Right renal cortex interstitium (tissue), 3 donors: Measurements from ENCODE around the gene AUTS2. TPM values are rescaled to one million over a fixed set of nuclear protein-coding genes. Genes with fewer than 3 reads are reported as not detected.

Source experiments
- DNase-seq, 3 donors: peaks; one replicate each; pipeline ENCODE4 v3.0.0-alpha.2; 2013; ENCODE audit warnings: low read depth in 3 of 3, low spot score in 2 of 3
- polyA plus RNA-seq, 3 donors: library from polyadenylated mRNA; unstranded; fragments of 120-200 nt; gene quantifications; one replicate each; pipeline ENCODE4 v1.2.1, GENCODE V29; 2013; ENCODE audit not compliant: insufficient read length in 3 of 3

AUTS2 gene
- polyA plus RNA-seq = 10 to 100 TPM; 51.6 to 66.2 (median 55.2) TPM

DNA sequence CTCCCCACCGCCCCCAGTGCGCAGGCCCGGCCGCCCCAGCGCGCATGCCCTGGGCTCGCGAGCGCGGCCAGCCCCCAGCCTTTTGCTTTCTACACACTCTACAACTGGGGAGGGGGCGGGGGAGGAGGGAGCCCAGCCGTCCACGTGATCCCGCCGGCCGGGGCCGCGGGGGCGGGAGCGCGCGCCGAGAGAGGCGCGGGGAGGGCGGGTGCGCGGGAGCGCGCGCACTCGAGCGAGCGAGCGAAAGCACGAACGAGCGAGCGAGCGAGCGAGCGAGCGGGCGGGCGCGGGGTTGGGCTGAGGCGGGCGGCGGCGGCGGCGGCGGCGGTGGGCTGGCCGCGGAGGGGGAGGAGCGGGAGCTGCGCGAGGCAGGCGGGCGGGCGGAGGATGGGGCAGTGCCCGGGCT is at the start of gene AUTS2:
TSS of gene AUTS2 (plus strand) at position 395 of the 406 bp plus-strand sequence. CDS start 1,179 bp downstream, outside the sequence.
- peak in 2 of 3 donors; percentile 91 to 92 for DNase-seq

DNA sequence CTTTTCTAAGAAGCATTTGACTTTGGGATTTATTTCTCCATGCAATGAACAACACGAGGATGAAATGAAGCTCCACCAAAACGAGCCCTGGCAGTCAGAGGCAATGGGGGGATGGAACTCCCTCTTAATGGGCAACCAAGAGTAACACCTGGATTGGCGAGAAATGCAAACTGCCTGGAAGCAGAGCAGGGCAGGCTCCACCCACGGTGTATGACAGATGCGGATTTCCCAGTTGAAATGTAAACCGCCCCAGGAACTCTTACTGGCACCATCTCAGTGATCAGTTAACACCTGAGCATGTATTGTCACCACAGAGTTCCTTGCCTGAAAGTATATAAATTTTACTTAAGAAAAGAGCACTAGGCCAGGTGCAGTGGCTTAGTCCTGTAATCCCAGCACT is 47.3 kb upstream of the AUTS2 start:
- DNase-seq = no peak

DNA sequence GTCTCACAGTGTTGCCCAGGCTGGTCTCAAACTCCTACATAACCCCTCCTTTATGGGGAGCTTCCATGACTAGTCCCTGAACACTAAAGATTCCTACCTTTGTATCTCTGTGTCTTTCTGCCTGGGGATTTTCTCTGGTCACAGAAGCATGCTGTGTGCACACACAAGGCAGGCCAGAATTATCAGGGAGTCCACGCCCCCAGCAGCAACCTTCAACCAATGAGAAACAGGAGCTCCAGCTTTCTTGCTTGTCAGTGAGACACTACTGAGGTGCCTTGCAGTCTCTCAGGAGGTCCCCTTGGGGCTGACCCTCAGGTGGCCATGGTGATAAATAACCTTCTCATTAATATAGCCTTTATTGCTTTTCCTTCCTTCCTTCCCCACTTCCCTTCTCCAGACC is 45.1 kb upstream of the AUTS2 start:
- DNase-seq = no peak

DNA sequence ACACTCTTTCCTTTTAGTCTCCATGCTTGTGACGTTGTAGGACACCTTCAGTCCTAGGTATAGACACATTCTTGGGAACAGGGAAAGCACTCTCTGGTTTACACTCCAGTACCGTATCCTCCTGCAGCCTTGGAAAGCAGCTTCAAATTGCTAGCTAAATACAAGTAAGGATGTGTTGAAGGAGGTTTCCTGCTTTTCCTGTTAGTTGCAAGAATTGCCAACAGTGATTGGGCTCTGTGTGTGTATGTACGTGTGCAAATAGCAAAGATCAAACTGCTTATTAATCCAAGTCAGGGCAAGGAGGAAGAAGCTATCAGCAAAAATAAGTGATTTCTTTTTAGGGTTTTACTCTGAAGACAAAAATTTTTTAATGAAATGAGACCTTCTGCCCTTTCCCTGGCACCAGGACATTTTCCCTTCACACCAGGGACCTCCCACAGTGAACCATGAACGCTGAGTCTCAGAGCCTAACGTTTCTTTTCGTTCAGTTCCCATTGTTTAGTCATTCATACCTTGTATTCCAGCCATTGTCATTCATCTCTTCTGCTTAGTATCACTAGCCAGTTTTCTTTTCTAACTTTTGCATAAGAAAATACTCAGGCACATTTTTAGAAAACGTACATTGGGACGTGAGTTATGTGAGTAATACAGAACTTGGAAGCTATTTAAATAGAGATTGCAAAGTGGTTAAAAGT is 36.9 kb upstream of the AUTS2 start:
- no peak for DNase-seq

DNA sequence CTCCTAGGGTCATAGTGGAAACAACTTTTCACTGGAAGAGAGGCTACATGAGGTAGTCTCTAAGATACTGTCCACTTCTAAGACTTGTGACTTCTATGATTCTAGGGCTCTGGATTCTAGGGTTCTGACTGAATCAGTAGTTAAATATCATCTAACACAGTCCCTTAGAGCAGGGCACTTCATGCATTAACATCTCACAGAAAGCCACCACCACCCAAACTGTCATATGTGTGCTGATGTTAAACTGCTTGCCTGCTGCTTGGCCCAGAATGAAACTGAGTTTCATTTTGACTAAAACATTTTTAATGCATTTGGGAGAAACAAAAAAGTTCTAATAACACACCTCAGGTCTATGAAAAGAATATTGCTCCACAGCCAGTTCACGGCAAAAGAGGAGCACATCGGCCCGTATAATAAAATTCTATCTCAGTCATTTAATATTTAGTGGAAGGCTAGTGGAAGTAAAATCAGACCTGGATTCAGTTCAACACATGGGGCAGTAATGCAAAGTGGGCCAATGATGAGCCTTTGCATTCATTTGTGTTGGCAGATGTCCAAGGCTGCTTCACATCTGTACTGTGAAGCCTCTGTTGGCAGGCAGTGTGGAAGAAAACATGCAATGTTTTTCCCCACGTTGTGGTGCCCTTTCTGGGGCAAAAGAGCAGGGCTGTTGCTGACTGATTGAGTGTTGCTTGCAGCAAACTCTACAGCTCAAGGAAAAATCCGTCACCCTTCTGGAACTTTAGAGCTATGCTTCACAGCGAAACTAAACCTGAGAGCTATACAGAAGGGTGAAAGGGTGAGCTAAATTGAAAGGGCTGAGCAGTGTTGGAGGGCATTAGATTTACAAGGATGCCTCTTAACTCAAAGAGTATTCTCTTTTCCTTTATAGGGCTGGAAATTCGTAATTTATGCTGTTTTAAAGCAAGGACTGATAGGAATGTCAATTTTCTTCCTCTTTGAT is 33.5 kb upstream of the AUTS2 start:
- peak; percentile 25 to 47 (median 42) for DNase-seq

DNA sequence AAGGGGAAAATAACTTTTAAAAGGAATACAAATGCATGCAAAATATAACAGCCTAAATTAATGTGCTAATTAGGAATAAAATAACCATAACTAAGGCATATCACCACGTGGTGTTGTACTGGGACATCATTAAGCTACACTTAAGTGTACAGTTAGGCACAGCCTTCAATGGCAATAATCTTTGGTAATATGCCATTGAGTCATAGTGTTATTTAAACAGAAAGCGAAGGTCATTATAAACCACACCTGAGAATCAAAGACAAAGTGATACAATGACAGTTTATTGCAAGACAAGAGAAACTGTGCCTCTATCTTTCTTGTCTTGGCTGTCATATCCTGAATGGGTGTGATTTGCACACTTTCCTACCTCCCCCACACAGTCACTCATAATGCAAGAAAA is 30.5 kb upstream of the AUTS2 start:
- DNase-seq = no peak

DNA sequence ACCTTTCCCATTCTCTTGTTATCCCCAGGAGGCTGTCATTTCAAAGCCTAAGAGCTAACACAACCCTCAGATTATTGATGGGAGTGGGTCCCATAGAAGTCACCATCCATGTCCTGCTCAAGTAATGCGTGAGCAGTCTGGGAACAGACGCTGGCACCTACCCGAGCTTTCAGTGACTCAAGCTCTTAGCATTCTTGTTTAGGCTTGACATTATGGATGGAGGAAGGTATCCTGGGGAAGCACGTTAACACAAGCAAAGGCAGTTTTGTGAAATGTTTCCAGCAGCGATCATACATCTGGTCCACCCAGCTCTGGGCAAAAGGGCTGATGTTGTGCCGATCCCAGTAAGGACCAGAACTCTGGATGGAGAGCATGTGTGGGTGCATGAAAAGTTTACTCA is 30.0 kb upstream of the AUTS2 start:
- DNase-seq = no peak

DNA sequence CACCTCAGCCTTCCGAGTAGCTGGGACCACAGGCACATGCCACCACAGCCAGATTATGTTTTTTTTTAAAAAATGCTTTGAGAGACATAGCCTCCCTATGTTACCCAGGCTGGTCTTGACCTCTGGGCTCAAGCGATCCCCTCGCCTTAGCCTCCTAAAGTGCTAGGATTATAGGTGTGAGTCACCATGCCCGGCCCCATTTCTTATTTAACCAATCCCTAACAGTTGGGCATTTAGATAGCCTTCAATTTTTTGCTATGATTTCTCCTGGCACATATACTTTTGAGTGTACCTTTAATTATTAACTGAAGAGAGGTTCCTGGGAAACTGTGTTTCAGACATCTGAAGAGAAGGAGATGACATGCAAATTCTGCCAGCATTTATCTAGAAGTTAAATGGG is 22.6 kb upstream of the AUTS2 start:
- no peak for DNase-seq

DNA sequence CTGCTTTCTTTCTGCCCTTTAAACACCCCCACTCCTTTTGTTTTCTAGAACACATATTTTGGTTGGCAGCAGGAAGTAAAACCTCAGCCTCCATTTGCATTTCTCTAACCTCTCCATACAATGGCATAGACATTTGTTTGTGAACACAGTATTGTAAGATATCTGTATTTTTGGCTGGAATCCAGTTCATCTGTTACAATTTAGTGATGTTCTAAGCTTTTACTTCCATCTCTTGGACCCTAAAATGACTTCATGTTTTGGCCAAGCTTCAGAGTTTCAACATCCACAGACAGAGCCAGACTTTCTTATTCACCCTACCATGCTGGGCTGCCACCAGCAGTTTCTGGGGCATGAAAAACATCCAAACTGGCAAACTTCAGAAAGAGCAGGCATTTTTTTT is 21.1 kb upstream of the AUTS2 start:
- DNase-seq = no peak

DNA sequence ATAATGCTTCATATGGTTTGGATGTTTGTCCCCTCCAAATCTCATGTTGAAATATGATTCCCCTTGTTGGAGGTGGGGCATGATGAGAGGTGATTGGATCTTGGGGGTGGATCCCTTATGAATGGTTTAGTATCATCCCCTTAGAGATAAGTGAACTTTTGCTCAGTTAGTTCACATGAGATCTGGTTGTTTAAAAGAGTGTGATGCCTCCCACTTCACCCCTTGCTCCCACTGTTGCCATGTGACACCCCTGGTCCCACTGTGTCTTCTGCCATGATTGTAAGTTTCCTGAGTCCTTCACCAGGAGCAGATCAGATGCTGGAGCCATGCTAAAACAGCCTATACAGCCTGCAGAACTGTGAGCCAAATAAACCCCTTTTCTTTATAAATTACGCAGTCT is 13.1 kb upstream of the AUTS2 start:
- no peak for DNase-seq

DNA sequence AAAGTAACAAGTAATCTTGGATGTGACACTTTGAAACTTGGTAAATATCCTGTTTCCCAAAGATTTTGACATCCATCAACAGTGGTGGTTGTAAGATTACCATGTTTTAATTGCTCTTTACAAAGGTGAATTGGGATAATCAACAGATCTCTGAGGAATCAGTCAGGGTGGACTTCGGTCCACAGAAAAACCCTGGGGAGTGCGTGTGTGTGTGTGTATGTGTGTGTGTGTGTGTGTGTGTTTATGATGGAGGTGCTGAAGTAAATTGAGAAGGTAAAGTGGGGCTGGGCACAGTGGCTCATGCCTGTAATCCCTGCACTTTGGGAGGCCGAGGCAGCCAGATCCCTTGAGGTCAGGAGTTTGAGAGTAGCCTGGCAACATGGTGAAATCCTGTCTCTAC is 12.0 kb upstream of the AUTS2 start:
- DNase-seq = no peak

DNA sequence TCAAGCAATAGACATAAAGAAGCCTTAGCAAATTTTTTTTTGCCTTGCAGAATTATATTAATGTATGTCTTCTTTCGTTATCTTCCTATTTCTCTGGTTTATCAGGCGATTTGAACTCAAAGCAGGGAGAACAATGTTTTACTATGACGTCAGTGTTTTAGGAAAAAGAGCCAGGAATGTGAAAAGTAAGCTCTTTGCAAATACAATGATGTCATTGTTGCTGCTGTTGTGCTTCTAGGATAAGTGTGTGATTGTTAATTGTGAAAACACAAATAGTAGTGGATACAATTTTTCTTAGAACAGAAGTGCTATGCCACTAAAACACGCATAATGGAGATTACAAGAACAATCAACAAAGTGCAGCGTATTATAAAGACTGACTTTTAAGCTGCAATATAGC is 9.5 kb upstream of the AUTS2 start:
- DNase-seq = no peak

DNA sequence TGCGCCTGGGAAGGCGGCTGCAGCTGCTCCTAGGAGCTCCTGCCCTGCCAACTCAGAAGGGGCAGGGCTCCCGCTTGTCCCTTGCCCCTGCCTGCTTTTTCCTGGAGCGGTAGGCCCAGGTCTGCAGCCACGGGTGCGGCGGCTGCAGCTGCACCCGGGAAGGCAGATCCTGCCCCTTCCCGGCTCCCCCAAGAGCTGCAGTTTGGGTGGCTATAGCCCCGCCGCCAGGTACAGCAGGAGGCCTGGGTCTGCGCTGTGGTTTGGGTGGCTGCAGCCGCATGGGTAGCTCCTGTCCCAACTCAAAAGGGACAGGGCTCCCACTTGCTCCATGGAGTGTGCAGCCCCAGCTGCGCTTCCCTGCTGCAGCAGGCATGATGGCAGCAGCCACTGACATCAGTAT is 6.5 kb upstream of the AUTS2 start:
- DNase-seq = no peak

DNA sequence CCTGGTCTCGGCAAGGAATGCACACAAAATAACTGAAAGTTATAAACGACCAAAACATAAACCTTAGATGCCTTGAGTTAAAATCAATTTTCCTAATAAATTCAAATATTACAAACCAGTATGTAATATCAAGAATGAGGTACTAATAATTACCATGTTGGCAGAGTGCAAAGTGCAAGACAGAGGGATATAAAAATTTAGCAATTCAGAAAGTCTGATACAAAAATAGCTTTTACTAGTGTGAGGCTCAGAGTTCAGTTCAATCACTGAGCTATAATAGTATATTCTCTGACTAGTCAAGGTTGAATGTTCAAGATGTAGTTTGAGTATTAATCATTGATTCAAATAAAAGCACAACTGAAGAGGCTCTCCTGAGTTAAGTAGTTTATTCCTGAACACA is 4.8 kb upstream of the AUTS2 start:
- no peak for DNase-seq

DNA sequence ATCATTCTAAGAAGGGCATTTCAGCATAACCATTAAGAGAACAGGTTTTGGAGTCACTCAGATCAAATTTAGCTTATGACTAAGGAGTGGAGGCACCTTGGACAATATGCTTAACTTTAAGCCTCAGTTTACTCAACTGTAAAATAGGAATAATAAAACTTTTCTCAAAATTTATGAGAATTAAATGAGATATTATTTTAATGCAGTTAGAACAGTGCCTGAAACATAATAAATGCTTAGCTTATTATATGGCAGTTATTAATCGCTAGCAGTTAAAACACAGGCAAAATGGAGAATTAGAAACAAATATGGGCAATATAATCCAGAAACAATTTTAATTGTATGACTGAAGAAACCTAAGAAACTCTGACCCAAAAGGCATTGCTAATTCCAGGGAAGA is 2.9 kb upstream of the AUTS2 start:
- DNase-seq = no peak

DNA sequence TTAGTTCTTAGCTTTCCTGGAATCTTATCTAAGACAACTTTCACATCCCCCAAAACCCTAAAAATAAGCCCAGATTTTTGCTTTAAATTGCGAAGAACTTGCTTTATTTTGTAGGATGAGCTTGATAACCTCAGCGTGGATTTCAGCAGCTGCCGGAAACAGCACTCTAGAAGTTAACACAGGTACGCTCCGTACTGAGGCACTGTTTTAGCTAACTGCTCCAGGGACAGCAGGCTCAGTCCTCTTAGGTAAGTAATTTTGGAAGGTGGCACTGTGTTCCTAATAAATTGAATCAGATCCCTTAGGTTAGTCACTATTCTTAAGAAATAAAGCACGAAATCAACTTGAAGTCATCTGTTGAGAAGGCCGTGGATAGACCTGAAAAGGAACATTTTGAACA is 2.2 kb upstream of the AUTS2 start:
- DNase-seq = no peak

DNA sequence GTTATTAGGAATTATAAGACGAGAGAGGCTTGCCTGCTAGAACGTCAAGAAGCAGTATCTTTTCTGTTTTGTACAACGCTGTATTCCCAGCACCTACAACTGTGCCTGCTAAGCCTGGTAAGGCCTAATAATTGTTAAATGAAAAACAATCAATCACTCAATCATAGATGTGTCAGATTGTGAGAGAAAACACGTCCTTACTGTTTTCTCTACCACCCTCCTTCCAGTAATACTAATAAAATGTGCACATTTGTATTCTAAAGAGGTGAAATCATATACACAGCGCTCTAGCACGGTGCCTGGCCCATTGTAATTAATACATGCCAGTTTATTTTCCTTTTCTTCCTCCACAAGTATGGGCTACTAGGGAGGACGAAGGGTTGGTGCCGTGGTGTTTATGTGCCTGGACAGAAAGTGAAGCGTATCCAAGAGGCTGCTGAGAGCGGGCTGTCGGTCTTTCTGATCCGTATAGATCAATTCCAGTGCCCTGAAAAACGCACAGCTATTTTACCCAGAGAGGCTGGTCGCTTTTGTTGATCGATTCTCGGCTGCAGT is 1.5 kb upstream of the AUTS2 start:
- no peak for DNase-seq

DNA sequence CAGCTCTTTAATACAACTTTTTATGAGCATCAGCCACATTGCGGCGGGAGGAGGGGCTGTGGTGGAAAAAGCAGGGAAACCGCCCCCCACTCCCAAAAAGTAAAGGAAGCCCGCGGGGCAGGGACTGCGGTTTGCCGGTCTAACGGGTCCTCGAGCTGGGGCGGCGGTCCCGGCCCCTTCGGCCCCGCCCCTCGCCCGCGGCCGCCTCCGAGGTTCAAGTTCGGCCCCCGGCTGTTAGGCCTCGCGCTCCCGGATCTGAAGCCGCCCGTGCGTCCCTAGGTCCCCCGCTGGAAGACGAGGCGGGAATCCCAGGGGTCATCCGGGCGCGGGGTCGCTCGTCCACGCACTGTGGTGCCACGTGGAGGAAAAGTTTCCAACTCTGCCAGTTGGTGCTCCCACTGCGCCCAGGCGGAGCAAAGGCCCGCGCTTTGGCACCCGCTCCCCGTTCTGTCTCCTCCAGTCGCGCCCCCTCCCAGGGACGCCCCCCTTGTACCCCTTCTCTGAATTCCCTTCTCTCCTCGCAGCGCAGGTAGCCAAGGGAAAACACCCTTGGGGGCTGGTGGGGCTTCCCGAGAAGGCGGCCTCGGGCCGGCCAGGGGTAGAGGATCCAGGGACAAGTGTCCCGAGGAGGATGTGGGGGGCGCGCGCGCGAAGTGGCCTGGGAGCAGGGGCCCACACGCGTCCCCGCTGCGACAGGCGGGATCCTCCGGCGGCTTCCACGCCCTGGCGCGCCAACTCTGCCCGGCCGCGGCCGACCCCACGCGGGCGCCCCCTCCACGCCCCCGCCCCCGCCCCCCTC is 798 bp upstream of the AUTS2 start:
- peak in 1 of 3 donors; percentile 33 for DNase-seq

DNA sequence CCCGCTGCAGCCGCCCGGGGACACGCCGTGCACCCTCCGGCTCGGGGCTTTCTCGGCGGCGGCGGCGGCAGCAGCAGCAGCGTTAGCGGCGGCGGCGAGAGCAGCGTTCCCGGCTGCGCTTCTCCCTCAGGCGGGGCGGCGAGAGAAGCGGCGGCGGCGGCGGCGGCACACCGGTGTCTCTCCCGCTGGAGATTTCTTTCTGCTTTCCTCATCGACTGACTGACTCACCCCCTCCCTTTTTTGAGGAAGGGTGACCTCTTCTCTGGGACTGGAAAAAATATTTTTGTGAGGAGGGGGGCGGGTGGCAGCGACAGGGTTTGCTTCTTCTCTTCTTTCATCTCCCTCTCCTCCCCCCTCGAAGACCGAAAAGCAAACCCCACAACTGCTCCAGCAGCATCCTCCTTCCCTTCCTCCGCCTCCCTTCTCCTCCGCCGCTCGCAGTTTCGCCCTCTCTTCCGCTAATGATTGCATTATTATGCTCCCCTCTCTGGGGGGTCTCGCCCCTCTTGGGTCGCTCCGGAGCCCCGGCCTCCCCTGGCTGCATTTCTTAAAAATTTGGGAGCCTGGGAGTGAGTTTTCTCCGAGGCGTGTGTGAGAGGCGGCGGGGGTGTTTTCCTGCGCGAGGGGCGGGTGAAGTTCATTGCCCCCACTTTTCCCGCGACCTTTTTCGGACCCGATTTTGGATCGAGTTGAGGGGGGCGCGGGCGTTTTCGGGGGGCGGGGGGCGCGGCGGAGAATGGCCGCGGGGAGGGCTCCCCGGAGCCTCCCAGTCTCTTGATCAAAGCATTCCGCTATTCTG is 411 bp downstream of the AUTS2 start:
- peak in 1 of 3 donors; percentile 32 for DNase-seq
